EH (cell line): ENCODE measurements around the gene SKAP1.

Experiments
- DNase-seq: peaks from one replicate; pipeline ENCODE4 v3.0.0-alpha.2; 2015; ENCODE audit warnings: low read depth

Gene SKAP1

DNA sequence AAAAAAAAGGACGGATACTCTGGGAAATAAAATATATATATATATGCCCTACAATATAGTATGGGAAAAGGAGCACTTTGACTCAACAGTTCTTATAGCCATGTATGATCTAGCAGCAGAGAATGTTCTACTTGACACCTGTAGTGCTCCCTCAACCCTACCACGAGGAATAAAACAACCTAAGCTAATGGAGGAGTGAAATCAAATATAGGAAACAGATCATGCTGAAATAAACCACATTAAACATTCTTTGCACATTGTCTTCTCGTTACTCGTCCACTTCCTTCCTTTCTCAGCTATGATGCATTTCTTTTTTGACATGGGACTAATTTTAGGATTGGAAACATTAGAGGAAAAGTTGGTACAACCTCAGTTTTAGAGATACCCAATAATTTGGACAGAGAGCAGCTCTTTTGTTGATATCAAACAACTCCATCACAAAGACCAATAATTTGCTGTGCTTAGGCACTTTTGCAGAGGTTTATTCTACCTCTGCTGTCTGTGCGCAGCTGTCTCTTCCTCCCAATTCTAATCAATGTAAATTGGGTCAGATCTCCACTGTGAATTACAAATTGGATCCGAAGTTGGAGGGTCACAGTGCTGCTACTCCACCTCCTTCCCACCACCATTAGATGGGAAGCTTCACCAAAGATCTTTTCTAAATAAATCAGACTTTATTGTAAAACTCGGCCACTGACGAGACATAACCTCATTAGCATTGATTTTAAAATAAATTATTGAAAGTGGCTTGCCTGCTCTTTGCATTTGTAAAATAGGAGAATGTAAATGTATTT is 256.6 kb downstream of the SKAP1 start:
- peak; percentile 25 for DNase-seq

DNA sequence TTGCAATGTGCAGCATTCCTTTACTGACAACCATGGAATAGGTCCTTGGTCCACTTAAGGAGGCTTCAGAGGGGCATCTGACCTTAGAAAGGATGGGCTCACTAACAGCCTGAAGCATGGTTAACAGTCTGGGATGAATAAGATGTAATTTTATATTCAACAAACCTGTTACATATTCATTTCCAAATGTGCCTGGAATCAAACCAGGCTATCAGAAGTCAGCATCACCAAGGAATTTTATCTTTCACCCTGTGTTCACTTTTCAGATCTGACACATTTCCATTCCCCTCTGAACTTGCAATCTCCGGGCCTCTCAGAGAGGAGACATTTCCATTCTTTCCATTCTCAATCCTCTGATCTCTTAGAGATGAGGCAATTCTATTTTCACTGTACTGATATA is 260.1 kb downstream of the SKAP1 start:
- DNase-seq = no peak

DNA sequence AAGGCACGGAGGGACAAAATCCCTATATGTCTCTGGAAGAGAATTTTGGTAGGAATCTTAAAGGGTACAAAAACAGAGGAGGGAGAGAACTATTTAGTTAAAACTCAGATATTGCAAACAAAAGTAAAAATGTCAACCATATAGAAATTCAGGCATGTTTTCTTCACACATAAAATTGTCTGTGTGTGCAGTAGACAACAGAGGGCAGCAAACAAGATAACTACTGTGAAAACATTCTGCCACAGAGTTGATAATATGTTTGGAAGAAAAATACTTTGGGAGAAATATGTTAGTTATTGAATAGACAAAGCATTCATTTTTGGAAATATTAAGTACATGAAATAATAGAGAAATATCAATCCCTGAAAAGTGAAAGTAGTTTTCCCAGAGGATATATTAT is 266.2 kb downstream of the SKAP1 start:
- DNase-seq = no peak

DNA sequence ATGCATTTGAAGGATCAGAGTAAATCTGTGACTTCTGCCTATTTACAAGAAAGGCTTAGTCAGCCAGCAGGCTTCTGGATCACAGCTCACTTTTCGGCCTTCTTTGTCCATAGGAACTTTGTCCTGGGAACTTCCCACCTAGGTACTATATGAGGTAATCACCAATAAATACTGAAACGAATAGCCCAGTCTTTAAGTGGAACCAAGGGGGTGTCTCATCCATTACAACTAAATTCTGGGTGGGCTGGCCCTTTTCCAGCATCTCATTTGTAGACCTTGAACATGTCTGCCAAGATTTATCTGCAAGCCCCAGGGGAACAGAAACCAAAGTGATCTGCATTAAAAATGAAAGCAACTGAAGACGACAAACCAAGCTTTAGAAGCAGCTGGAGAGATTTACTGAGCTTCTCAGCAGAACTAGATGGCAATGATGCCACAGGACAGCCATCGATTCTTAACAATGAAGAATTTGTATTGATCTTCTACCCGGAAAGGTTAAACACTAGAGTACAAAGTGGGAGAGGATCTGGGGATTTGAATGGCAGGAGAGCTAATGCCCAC is 267.0 kb downstream of the SKAP1 start:
- no peak for DNase-seq

DNA sequence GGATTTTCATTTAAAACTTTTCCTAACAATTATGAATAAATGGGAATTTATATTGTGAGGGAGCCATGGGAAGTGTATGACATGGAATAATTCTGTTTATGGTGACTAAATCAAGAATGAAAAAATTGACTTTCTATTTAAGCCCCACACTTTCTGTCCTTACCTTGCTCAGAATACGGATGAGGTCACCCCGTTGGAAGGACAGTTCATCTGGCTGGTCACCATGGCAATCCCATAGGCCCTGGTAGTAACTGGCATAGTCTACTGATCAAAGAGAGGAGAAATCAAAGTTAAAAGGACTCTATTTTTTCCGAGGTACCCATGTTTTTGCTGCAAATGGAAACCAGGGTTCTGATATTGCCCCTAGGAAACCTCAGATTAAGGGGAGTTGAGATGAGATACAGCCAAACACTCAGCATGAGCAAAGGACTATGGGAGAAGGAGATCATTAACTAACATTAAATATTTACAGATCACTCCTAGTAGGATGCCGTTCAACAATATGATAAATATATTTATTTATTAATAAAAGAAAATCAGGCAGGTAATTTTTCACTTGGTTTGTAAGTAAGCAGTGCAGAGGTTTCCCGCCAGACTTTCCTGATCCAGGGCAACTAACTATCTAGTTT is 267.6 kb downstream of the SKAP1 start:
- no peak for DNase-seq

DNA sequence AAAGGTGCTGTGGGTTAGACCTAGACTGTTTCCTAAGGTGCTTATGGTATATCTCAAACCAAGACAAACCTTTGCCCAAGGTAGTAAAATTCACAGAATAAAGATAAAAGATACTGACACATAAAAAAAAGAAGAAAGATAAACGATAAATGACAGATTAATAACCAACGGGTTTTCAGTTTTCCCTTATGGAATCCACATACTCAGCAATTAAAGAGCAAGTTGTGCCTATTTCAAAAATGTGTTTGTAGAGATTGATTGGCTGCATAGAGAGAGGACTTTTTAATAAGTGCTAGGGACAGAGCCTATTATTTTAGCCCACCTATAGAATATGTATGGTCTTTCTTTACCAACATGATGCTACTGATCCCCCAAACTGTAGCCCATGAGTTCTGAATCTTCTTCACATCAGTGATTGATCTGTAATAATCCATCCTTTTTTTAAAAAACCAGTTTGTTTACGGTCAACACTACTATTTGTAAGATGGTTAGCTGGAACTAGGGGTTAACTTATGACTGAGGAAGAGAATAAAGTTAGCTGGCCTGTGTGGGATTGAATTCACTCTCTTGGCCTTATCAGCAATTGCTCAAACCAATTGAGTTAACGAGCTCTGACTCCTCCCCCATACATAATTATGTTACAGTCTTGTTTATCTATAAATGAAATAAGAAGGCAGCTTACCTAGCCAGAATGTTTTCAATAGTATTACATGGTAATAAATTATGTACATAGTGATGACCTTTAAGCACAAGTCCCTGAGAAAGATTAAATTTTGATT is 268.7 kb downstream of the SKAP1 start:
- DNase-seq = no peak

DNA sequence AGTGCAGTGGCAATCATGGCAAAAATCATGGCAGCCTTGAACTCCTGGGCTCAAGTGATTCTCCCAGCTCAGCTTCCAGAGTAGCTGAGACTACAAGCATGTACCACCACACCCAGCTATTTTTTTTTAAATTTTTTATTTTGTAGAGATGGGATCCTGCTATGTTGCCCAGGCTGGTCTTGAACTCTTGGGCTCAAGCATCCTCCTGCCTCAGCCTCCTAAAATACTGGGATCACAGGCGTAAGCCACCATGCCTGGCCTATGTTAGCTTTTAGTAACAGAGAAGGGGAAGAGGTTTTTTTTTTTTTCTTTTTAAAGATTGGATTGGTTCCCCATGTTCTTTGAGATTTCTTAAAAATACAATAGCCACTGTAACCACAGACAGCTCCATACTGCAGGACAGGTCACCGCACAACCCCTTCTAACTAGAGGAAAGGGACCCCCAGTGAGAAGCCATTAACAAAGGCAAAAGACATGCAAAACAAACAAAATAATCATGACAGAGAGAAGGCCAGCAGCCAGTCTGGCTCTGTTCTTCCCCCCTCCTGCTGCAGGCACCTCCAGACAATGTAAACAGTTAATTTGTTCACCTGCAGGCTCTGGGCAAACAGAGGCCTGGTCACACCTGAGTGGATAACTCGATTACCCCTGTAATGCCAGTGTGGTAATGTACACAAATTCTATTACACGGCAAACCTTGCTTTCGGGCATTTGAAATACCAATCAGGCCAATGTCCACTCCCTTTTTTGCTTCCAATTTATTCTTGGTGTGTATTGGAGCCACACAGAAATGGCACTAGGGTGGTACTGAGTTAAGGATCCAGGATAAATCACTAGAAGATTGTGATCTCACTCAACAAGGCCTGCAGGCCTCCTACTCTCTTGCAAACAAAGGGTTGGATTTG is 269.6 kb downstream of the SKAP1 start:
- no peak for DNase-seq

DNA sequence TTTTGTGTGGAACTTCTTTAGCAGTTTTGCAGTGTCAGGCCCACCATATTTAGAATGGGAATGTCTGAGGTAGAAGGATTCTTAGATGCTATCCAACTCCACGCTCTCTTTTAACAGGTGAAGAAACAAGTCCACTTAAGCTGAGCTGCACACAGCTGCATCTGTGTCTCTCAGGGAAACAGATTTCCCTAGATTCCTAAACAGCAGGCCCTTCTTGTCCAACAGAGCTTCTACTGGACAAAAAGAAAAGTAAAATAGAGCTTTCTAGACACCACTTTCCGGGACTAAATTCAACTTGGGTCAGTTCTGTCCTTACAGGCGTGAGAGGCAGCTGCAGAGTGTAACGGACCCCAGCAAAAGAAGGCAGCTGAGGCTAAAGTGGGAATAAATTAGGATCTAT is 270.8 kb downstream of the SKAP1 start:
- no peak for DNase-seq

DNA sequence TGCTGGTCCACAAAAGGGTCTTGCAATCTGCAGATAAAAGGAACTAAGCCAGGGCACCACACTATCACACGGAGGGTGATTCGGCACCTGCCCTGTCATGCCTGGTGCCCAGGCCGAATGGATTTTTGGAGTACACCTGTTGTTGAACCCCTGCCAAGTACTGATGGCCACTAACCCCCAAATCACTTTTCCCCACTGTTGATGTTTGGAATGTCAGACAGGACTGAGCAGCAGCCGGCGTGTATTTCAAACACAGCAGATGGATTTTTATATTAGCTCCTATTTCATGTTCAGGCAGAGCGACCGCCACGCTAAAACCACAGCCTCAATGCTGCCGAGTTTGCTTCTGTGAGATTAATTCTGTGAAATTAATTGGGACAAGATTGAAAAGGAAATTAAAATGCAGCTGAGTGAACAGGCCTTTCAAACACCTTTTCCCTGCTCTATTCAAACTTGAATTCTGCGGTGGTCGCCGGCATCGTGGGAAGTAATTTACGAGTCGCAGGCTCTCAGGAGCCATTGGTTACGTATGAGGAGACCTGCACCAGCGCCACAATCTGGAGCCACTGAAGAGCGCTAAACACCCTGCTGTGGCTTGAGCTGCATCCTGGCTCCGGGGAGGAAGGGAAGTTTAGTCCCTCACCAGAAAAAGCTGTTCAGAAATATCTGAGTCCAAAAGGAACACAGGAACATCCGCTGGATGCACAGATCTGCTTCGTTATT is 274.0 kb downstream of the SKAP1 start:
- DNase-seq = no peak

DNA sequence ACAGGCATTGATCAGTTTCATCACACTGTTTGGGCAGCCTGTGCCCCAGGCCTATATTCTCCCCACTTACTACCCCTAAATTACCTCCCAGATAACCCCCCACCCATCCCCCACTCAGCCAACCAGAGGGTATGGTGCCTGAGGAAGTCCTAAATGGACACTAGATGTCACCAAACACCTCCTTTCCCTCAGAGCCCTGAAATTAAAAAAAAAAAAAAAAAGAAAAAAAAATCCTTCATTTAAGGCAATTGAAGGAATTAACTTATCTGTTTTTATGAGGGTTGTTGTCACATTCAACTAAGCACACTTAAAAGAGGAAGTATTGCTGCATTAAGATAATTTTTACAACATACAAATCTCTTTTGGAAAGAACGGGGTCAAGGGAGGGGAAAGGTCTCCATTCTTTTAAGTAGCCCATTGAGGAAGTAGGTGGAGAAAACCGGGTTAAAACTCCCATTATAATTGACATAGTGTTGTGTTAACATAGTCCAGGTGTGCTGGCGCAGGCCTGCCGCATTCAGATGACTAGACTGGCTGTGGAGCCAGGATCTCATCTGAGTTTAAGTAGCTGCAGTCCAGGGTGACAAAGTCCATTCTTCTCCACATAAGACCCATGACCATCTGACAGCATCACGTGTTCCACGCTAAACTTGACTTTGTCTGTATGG is 276.2 kb downstream of the SKAP1 start:
- peak; percentile 69 for DNase-seq

DNA sequence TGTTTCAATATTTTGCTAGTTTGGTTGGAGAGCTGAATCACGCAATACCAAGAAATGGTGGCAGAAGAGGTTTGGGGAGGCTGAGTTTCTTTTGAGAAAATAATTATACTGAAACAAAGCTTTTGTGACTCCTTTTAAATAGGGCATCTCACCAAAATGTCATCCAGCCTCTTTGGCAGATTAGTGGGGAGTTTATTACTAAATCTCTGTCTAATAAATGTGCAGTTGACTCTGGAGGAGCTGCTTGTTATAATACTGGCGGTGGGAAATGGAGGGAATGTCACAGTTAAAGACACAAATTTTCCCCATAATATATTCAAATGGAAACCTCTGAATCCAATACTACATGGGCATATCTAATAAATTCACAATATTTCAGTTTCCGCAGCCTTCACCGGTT is 277.7 kb downstream of the SKAP1 start:
- DNase-seq = no peak

DNA sequence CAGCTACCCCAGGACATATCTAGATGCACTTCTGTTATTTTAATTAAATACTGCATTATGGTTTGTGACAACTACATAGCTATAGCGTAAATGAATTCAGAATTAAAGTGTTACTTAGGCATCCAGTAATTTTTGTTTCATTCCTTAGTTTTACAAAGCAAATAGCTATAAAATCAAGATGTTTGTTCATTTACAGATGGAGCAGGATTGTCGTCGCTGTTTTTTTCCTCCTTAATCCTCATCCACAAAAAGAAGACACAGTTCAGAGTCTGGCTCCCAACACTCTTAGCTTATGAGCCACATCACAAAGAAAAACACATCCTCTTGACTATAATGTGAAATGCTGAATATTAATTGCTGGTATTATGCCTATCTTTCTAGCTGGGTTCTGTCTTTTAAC is 278.8 kb downstream of the SKAP1 start:
- no peak for DNase-seq

DNA sequence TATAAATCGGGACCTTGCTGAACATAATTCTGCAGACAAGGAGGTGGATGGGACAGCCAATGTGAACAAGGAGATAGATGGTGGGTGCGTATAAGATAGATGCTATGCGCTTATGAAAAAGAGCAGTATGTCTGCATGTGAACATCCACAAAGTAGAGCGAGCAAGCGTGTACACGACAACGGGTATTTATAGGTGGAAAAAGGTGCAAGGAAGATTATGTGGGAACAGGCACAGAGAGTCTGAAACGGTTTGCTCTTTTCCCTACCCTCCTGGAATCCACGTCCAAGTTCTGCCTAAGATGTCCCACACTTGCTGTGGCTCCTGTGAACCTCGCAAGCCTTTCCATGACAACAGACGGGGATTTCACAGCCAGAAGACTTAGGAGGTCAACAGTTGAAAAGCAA is 279.4 kb downstream of the SKAP1 start:
- DNase-seq = no peak

DNA sequence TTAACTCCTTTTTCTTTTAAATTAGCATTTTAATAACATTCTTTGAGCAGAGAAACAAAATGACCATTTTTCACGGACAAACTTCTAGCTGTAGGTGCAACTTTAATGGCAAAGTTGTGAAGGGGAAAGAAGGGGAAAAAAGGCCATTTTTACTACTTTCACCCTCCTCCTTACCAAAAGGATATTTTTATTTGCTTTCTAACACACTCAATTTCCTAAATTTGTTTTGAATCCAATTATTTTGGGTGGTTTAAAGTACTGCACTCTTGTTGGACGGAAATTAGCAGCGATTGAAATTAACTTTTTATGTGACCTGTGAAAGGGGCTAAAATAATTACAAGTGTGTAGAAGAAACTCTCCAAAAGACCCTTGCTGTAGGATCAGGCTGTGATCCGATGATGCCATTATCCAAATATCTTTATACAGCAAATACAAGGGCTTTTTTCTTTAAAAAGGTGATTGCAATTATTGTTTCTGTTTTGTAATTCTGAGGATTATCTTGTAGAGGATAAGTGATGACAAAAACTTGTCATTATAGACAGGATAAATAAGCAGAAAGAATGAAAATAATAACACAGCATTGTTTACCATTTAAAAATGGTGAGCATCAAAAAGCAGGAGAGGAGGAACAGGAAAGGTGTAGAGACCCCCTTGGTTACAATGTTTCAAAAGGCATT is 280.1 kb downstream of the SKAP1 start:
- DNase-seq = no peak

DNA sequence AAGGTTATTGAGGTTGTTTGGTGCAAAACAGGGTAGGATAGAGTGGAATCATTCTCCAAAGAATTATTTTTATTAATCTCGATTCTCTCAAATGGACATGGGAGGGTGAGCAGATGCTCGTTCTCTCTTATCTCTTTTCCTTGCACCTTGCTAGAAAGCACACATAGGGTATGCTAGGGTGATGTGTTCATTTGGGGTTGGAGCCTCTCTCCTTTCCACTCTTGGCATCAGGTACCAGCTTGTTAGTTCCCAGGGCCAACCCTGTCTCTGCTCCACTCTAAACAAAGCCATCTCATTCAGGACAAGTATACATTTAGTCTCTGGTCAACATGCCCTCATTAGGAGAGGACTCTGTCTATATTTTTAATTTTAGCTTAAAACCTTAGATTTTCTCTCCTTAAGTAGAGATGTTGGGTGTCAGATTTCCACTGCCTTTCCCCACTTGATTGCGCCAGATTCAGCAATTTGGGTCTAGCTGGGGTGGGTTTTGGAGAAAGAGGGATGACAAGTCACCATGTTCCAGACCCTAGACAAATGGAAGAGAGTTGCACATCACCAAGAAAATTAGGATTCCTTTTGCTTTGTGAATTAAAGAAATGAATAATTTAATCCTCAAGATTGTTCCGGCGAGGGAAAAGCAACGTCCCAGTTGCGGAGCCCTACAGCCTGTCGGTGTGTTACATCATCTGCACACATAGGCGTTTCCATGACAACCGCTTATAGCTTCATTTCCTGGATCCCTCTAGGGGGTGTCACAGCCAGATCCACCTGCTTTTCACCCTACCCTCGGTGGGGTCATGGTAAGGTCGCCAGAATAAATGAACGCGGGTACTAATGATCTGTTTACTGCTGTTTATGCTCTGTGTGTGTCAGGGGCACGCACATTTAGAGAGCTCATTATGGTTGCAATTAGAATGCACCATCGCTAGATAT is 280.9 kb downstream of the SKAP1 start:
- peak; percentile 31 for DNase-seq

DNA sequence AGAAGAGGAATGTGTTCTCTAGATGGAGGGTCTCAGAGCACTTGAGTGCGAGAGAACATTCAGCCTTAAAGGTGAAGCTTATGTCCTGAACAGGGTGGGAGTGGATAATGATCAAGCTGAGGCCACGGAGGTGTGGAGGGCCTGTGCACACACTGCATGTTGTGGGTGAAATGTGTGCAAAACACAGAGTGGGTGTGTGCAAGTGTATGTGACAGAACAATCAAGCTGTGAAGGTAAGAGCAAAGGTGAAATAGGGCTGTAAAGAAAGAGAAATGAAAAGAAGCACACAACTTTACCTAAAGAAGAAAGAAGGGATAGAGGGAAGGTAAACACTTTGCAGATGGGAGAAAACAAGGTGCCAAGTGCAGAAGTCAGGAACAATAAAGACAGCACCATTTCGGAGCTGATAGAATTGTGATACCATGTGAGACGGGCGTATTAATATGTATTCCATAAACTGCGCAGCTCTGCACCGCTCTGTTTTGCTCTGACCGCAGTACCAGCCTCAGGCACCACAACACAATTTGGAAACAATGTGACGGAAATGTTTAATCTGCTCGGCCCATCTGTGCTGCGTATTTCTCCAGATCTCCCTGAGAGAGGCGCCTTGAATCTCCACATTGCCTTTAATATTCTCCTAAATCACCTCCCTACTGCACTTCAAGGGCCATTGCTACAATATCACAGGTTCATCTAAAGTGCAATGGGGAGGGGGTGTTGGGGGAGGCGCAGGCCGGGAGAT is 281.8 kb downstream of the SKAP1 start:
- no peak for DNase-seq

DNA sequence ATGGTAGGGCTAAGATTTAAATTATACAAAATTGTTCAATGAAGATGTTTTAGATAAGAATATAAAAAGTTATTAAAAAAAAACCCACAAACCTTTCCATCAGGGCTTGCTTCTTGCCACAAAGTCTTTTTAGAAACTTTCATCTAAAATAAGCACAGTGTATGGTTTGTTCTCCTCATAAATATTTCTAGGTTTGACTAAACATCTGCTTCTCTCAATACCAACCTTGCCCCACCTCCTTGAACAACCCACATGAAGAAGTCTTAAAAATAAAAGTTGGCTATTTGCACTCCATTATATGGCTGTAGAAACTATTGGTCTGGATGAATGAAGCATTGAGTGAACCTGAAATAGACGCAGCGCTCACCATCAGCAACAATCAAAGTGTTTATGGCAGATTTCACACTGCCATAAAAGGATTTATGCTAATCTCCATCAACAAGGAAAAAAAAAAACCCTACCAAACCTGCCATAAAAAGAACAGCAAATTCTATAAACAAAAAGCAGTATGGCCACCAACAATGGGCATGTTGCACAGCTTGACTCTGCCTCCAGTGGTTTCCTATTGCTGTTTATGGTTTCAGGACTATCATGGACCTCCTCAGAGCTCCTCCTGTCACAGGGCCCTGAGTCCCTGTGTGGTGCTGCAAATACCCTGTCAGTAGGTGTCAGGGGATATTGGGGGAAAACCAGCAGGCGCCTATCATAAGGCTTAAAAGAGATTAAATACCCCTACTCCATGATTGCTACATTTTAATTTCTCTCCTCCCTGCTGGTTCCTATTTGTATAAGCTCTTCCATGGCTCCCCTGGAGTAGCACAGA is 284.8 kb downstream of the SKAP1 start:
- DNase-seq = no peak
